Stimulated activated CD8-positive, alpha-beta memory T cell treated with anti-CD3 and anti-CD28 coated beads, Interleukin-7, amount 100 ng/mL, for 24 hours (primary cell): ENCODE measurements around the gene ARID3C.

Experiments
- DNase-seq: peaks from one replicate; pipeline ENCODE4 v3.0.0-alpha.2; 2020; ENCODE audit warnings: low read depth

ARID3C gene

DNA sequence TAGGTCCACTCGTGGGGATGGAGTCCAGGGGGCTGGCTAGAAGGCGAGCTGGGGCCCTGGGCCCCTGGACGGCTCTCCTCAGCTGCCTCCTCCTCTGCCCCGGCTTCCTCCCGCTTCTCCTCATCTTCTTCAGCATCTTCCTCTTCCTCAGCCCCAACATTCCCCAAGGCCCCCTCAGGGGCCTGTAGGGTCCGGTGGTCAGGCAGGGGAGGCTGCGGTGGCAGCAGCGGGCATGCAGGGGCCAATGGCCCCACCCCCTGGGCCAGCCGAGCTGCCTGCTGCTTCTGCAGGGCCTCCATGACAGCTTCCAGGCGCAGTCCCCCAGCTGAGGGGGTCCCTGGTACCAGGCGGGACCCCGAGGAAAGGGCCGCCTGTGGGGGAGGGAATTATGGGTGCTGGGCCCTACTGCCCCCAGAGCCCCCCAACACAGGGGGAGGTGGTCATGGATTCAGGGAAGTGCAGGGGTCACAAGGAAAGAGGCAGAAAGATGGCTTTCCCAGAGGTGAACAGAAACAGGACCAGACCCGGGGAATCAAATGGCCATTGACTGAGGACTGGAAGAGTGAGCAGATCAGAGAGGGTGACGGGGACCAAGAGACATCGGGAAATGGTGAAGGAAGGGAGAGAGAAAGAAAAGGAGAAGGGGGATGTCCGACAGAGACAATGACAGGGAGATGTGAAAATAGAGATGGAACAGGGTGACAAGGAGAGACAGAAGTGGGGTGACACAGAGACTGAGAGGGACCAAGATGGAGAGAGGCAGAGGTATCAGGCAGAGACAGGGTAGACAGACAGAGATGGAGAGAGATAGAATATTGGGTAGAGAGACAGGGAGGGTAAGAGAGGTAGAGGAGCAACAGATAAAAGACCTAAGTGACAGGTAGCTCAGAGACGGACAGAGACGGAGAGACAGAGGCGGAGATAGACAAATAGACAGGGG lies 880 bp downstream of the ARID3C start:
- DNase-seq, result no peak

DNA sequence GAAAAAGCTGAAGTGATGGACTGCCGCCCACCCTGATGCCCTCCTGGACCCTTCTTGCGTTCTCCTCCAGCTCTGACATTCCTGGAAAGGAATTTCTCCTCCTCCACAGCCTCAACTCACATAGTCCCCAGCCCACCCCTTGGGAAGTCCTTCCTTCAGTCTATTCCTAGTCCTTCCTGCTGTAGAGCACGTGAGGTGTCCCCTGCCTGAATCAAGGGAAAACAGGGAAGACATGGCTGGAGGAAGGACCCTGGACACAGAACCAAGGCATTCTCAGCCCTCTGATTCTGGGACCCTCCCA lies 3.7 kb downstream of the ARID3C start:
- no peak for DNase-seq

DNA sequence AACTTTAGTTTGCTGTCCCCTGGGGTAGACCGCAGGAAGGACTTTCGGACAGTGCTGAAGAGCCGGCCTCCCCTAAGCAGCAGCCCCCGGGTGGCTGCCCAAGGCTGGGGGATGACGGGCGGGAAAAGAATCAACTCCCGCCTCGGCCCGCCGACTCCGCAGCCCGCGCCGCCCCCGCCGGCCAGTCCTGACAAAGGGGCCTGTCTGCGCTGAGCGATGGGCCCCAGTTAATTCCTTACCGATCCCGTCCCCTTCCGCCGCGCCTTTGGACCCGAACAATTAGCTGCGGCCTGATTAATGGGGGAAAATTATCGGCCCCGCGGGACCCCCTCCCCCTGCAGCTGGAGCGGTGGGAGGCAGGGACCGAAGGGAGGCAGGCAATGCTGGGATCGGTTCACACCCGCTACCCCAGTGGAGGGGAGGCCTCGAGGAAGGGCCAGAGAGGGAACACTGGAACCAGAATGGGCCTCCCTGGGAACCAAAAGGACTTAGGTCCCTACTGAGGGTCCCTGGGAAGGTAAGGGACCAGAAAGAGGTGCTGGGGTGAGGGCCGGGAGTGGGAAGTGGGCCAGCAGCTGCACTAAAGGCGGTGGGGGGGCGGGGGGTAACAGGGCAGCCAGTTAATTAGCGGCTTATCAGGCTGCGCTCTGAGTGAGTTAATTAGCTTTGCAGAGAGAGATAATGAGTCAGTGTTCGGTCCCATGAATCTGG lies 4.2 kb downstream of the ARID3C start:
- DNase-seq, result no peak

DNA sequence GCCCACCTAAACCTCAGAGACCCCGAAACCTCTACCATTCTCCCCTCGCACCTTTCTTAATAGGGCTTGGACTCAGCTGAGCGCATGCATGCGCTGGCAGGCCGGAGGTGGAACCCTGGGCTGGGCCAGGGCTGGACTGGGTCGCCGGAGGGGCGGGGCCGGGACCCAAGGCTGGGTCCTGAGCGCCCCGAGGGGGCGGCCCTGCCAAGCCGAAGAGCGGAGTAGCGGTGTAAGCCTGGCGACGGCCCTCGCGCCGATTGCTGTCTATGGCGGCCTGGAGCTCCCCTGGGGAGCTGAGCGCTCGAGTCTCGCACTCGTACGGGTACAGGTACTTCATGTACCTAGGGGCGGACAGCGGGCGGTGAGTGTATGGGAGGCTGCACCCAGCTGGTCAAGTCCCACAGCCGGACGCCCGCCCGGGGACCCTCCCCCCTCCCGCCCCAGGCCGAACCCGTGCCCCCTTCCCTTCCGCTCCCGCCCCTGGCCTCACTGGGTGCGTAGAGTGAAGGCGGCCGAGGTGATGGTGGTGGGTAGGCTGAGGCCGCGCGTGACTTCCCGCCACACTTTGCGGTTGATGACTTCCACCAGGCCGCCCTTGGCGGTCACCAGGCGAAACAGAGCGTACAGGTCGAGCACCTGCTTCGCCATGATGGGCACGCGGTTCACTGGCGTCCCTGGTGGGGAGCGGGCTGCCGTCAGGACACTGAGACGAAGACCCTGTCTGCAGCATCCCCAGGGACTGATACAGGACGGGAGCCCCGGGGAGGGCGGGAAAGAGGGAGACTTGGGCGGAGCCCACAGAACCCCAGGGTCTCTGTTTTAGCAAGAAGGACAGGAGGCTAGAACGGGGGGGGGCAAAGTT lies 5.3 kb downstream of the ARID3C start:
- DNase-seq, result no peak

DNA sequence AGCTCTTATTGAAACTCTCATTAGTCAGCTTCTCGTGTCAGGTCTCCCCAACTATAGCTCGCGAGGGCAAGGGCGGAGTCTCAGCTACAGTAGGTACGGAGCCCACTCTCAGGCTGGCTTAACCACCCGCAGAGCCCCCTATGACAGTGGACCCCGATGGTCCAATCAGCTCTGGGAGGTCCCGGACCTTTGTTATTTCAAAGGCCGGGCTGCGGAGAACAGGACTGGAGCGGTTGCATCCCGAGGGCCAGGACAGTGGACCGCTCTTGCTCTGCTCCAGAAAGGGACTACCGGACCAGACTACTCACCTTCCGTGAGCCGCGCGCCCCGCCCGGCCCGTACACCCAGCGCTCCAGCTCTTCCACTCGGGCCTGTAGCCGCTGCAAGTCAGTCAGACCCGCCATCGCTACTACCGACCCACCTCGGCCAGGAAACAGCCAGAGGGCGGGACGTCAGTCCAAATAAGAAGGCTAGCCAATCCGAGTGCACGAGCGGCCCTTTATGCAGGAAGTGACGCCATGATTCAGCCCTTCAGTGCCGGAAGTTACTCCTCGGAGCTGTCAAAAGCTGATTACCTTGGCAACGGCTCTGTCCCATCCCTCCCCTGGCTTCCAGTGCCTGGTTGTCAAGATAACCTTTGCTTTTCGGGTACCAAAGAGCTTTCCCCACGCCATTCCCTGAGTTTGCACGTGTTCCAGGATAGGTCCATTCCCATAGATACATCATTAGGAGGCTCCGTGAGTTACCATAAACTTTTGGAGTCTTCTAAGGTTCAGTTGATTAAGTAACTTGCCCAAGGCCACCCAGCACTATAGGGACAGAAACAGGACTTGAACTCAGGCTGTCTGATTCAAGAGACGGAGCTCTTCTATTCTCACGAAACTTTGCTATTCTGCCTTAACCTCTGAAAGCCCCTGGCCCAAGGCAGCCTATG lies 8.5 kb downstream of the ARID3C start, which contains the start of gene DCTN3:
TSS of gene DCTN3 (minus strand) at position 435 of the 934 bp plus-strand sequence. CDS start at position 404, 31 bp downstream.
- peak; percentile 74 for DNase-seq

DNA sequence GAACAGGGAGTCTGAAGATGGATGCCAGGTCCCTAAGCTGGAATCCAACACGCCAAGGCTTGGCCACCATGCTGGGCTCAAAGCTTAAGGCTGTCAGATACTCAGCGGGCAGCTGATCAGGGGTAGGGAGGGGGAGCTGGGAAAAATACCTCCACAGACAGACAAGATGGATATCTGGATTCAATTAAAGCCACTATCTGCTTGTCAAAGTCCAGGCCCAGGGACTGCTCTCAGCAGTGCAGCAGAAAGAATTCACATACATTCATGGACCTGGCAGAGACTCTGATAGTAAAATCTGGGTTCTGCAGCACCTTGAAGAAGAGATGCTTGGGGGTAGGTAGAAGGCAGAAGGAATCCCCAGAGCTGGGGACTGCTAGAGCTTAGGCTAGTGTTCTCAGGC lies 13.7 kb downstream of the ARID3C start:
- no peak for DNase-seq

DNA sequence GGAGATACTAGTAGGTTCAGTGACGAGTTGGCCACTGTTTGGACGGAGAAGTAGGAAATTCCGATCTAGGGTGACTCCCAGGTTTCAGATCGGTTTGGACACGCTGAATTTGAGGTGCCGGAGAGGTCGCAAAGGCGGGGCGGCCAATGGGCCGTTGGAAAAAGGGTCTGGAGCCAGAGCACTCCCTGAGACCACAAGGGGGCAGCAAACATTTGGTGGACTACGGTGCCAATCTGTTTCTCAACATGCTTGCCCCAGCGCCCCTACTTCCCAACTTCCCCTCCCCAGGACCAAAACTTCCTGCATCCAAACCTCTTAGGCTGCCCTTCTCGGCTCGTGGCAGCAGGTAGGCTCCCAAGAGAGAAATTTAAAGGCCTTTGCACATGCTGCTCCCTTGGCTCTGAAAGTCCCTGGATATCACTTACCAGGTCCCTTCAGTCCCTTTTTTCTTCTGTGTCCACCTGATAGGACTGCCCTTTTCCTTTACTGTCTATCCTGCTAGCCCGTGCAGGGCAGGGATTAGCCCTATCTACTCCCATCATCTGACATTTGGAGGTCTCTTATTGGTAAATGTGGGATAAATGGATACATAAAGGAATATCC lies 16.0 kb downstream of the ARID3C start:
- peak; percentile 40 for DNase-seq

DNA sequence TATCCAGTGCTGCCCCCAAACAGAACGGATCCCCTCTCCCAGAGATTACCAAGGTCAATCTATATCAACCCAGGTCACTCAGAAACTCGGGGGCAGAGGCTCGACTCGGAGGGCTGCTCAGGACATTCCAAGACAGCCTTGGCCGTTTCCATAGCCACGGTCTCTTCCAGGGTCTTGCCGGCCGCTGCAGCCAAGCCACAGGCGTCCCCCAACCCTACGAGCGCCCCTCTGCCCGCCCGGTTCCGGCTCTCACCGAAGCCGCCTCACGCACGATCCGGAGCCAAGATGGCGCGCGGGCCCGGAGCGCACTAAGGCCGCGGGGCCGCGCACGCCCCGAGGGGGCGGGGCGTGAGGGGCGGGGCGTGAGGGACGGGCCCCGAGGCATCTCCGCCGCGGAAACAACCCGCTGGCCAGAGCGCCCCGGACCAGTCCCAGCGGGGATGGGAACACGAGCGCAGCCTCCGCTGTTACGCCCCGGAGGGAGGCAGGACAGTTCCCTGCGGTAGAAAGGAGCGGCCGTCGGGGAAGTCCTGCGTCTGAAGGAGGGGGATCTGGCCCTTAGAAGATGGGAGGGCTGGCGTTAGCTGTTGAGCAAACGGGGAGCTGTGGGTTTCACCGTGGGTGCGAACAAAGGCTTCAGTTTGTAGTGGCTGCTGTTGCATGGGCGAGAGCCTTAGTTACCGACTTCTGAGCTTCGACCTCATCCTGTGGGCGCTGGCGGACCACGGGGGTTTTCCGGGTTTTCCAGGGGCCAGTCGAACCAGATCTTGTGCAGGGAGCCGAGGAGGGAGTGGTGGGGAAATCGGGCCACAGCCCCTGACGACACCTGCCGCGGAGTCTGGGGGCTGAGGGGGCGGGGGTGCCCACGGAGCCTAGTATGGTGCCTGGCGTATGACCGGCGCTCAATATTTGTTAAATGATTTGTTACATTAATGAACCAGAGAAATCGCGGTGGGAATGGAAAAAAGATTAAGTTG lies 16.8 kb downstream of the ARID3C start, which contains the start of gene RPP25L:
TSS of gene RPP25L (minus strand) at position 287 of the 977 bp plus-strand sequence. CDS start 801 bp downstream, outside the sequence.
- DNase-seq, result peak; percentile 72

DNA sequence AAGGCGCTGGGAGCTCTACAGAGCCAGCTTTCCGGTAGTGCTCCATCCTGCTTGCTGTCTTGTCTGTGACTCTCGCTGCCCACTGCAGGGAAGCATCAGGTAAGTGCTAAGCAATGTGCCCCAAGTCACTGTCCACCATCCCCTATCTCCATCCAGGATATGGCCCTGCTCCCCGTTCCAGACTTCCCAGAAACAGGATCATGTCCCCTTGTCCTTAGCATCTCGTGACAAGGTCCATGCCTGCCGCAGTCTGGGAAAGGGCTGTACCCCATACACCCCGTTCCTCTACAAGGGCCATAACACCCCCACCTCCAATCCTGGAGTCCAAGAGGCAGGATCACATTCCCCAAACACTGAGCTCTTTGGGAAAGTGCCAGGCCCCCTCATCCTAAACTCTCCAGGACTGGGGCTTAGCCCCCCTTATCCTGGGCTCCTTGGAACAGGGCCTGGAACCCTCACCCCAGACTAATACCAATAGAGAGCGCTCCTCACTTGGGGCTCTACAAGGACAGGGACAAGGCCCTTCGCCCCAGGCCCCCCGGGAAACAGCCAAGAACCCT lies 17.5 kb downstream of the ARID3C start:
- DNase-seq, result no peak

DNA sequence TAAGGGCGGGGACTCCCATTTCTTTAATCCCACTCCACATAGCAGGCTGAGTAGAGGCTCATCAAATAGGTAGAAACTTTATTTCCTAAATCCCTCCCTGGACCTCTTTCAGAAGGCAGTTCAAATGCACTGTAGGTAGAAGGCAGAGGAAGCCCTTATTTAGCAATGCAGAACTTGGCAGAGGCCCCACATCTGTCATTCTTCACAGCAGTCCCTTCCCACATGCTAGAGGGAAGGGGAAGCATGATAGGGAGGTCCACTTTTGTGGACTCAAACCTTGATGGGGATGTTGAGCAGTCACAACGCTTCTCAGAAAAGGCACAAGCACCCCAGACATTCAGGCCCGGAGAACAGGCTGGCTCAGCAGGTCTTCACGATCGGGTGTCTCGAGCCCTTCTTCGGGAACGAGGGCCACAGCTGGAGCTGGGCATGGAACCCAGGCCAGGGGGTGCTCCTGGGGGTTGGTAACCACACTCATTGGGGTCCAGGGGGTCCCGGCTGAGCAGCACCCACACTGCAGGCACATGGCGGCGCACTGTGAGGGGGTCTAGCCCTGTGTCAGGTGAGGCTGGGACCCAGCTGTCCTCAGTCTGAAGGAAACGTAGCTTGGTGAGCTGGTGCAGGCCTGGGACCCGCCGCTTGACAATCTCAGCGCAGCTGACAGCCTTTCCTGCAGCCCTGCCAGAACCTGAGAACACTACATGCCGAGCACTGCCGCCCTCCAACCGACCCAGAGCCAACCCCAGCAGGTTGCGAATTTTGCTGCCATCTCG lies 18.2 kb downstream of the ARID3C start:
- DNase-seq, result no peak

DNA sequence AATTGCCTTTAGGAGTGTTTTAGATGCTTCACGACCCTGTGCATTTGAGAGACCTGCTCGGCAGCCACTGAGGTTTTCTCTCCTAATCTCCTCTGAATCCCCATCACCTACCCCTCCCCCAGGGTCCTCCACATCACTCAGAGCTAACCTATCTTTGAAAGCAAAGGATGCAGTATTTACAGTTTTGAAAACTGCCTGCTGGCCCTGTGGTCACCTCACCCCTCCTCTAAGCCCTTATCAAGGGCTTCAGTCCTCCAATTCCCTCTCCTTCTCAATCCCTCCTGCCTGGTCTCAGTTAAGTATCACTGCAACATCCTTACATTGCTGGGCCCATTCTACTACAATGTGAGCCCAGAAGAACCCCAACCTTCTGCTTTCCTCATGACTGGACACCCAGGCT lies 21.5 kb downstream of the ARID3C start:
- DNase-seq, result no peak

DNA sequence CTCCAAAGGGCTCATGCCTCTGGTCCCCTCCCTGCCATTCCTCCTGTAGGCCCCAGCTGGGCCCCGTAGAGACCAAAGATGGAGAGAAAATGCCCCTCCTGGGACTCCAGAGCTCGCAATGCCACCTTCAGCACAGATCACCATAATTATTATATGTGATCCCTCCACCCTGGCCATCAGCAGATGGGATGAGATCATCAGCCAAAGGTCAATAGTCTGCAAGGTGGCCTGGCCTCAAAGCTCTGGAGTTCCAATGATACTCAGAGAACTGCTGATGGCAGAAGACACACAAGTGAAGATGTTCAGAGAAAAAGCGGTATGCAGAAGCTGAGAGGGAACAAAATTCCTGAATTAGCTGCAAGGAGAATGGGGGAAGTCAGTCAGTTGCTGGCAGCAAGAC lies 22.0 kb downstream of the ARID3C start:
- DNase-seq, result no peak

DNA sequence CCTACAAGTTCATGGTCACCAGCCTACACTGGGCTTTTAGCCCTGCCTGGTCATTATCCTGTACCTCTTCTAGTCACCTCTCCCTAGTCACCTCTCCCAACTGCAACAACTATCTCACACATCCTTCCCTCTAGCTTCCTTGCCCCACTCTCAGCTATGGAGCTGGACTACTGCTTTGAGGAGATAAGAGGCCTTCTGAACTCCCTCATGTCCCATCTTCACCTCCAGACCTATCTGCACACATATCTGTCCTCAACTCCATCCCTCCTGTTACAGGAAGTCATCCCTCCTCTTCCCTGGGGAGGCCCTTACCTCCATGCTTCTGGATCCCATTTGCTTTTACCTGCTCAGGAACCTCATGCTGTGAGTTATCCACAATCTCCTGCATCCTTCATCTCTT lies 22.7 kb downstream of the ARID3C start:
- DNase-seq, result no peak

DNA sequence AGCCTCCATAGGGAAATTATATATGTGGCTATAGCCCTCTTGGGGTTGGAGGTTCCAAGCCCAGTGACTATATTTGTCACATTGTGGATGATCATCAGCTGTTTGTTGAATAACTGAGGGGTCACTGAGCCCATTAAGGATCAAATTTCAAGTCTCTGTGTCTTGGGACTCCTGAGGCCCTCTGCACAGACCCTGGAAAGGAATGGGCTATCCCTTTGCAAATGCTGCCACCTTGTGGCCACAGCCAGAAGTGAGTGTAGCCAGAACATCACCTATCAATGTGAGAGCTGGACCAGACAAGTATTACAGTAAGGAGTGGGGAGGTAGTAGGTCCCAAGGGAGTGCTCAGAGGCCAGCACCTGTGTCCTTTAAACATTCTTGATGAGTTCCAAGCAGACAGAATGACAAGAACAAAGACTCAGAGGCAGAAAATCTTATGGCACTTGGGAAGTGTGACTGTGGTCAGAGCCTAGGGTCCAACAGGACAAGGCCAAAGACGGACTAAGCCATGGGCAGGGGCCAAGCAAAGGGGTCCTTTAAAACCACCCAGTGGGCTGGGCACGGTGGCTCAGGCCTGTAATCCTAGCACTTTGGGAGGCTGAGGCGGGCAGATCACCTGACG lies 25.1 kb downstream of the ARID3C start:
- DNase-seq, result peak; percentile 71

DNA sequence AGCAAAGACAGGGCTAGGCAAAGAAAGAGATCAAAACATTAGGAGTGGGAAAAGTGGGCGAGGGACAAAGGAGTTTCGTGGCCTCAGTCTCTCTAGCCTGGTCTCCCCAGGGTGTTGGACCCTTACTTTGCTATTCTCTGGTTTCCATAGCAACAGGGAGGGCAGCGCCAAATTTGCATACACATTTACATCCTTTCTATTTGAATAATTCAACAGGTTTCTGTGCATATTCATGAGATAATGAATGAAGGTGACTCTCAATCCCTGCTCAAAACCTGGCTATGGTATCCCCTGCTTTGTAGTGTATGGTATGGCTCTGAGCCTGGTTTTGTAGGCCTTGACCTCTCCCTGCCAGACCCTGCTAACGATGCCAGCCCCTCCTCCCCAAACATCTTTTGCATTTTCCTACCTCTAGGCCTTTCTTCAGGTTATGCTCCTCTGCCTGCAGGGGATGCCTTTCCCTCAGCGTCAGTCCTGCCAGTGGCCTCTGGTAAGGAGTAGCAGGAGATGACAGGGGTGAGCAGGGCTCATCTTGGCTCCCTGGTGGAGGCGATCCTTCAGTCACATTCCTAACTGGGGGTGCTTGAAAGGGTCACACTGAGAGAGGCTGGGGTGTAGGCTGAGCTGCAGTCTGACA lies 26.8 kb downstream of the ARID3C start:
- no peak for DNase-seq

DNA sequence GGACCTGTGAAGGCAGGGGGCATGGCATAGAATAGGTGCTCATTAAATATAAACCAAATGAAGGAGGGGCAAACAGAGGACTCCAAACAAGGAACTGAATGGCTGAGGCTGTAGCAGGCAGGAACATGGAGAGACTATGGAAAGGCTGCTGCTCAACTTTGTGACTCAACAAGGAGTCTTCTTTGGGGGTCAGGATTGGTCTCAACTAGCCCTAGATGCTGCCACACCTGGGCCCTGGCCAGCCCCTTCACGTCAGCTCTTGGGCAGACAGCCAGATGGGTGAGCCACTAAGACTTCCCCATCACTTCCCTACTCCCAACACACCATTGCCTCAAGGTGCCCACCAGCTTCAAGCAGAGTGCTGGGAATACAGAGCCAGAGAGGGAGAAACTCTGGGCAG lies 28.0 kb downstream of the ARID3C start:
- DNase-seq, result no peak

DNA sequence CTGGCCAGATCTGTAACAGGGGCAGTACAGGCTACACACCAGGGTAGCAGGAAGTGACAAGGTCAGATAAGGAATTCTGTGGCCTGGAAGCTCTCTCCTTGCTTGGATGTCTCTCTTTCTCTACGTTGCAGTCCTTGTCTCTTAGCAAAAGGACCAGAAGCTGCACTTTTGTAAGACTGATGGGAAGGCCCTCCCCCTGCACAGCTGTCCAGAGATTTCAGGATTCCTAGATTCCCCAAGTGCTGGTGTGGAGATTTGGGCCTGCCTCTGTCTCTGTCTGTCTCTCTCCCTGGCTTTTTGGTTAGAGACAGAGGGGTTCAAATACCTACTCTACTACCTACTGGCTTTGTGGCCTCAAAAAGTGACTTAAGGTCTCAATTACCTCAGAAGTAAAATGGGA lies 29.3 kb downstream of the ARID3C start:
- no peak for DNase-seq
